Kidney (tissue), 14 donors: ENCODE data around the gene CHAMP1. TPM values are rescaled to one million over a fixed set of nuclear protein-coding genes. Genes with fewer than 3 reads are reported as not detected.

ENCODE experiments used
- DNase-seq, 5 donors: peaks; one replicate each; pipeline ENCODE4 v3.0.0-alpha.2; 2013 to 2020
- FAIRE-seq: peaks from 2 replicates; lab custom pipeline; 2012; peaks lifted over from hg19 to GRCh38; lab: Jason Lieb, UNC
- H3K27ac ChIP-seq, 2 donors: one replicate each; pipeline ENCODE4 v1.7.0; 2013; ENCODE audit warnings: low read depth in 2 of 2, low read length in 2 of 2, inconsistent platforms in 1 of 2
- H3K27me3 ChIP-seq: one replicate; pipeline ENCODE4 v1.7.1; 2013; ENCODE audit warnings: low read length, inconsistent platforms; ENCODE audit not compliant: control insufficient read depth, insufficient read depth
- H3K36me3 ChIP-seq, 3 donors: one replicate each; pipeline versions ENCODE4 v1.7.0 to v1.7.1; 2013; ENCODE audit warnings: low read length in 3 of 3, control low read depth in 1 of 3, inconsistent platforms in 1 of 3; ENCODE audit not compliant: insufficient read depth in 3 of 3, control insufficient read depth in 2 of 3
- H3K4me1 ChIP-seq, 3 donors: one replicate each; pipeline versions ENCODE4 v1.7.0 to v1.7.1; 2013; ENCODE audit warnings: low read length in 3 of 3, inconsistent platforms in 1 of 3, low read depth in 1 of 3; ENCODE audit not compliant: control insufficient read depth in 2 of 3, insufficient read depth in 2 of 3
- H3K4me3 ChIP-seq, 3 donors: one replicate each; pipeline versions ENCODE4 v1.7.0 to v1.8.1; 2013; ENCODE audit warnings: low read length in 3 of 3, control low read depth in 1 of 3, inconsistent platforms in 1 of 3
- H3K9ac ChIP-seq, 3 donors: one replicate each; pipeline versions ENCODE4 v1.7.0 to v1.7.1; 2013; ENCODE audit warnings: low read length in 3 of 3, control low read depth in 1 of 3, inconsistent platforms in 1 of 3
- H3K9me3 ChIP-seq, 3 donors: one replicate each; pipeline versions ENCODE4 v1.7.0 to v1.7.1; 2013; ENCODE audit warnings: low read length in 3 of 3, control low read depth in 1 of 3, inconsistent platforms in 1 of 3; ENCODE audit not compliant: control insufficient read depth in 2 of 3, insufficient read depth in 1 of 3
- CTCF ChIP-seq: IDR thresholded peaks from 3 replicates; pipeline ENCODE4 v1.5.1; 2012; ENCODE audit warnings: mild to moderate bottlenecking, moderate library complexity, borderline replicate concordance; ENCODE audit not compliant: insufficient read depth; ENCODE audit errors: extremely low read depth
- intact Hi-C: fragments of 100-400 bp; cut with DNase I; formaldehyde crosslinking; loops from one replicate; pipeline ENCODE4 v1.11.1; 2022
- polyA plus RNA-seq: library from polyadenylated mRNA; stranded (reverse); fragments of 350-450 nt; fragmentation: Illumina TruSeq; extraction: RNeasy Lipid Tissue Mini Kit (QIAGEN cat#74804); gene quantifications from one replicate; pipeline ENCODE4 v1.2.3, GENCODE V29; 2014; ENCODE audit warnings: low read depth, low replicate concordance; ENCODE audit not compliant: insufficient read depth
- total RNA-seq: library from RNA; stranded (reverse); fragmentation: NEBNext Ultra II Directional; extraction: Animal tissue kit (Norgen Biotek cat#: 25700); gene quantifications from one replicate; pipeline ENCODE4 v1.2.1, GENCODE V29; 2021
- donor health status: control.
- donor health status: control.
- donor health status: control.
- donor health status: control.
- donor health status: control.
- donor health status: DM: yes; HTN: yes; CAD: no.
- donor health status: Normal renal cell carcinoma (clear cell type).

CHAMP1 gene
- total and polyA plus RNA-seq, 2 donors from 2014 or later = 5.8 to 23.3 TPM

DNA sequence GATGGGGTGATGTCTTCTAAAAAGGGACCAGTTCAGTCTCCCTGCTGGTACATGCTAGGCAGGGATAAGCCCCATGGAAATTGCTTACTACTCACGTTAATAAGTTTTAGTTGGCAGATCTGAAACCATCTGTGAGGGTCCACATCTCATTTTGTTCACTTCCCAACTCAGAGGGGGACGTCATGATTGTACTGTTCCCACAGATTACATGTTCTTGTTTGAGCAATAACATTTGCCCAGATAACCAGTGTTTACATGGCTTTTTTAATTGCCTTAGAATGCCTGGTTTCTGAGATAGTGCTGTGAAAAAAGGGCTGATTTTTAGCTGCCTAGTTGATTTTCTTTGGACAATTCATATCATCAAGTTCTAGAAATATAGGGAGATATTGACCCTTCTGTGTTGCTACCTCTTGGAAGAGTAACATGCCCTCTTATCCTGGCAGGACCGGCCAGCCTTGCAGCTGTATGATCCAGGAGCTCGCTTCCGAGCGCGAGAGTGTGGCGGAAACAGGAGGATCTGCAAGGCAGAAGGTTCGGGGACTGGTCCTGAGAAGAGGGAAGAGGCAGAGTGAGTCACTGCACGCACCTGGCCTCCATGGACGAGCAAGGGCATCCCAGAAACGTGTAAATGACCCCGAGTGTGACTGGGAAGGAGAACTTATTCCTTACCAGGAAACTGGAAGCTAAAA is 9.8 kb upstream of the CHAMP1 start:
- no peak for FAIRE-seq
- H3K36me3 ChIP-seq = peaks cover 6 to 35% (median 24%) of the 10 kb centered on the region in 3 donors
- no peak overlapping the region for H3K27ac ChIP-seq

DNA sequence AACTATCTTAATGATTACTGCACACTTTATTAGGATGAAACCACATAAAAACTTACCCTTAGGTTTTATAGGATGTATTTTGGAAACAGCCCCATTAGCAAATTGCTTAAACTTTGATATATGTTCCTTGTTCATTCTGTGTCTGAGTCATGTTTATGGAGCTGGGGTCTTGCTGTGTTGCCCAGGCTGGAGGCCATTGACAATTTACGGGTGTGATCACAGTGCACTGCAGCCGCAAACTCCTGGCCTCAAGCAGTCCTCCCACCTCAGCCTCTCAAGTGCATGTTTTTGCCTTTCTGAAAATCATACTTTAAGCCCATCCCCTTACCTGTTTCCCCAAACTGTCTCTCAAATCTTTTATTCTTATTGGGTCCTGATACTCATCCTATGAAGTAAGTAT is 5.2 kb upstream of the CHAMP1 start:
- H3K27ac ChIP-seq = no peak overlapping the region
- no peak for TF ChIP-seq CTCF
- H3K4me3 ChIP-seq = no peak overlapping the region
- FAIRE-seq (no peak), DNase-seq (no peak)
- no peak overlapping the region for H3K9ac ChIP-seq
- no peaks in the 10 kb centered on the region for H3K9me3 ChIP-seq
- H3K4me1 ChIP-seq = no peaks in the 10 kb centered on the region
- peaks cover 6 to 15% (median 9%) of the 10 kb centered on the region in 3 donors for H3K36me3 ChIP-seq
- intact Hi-C loops = no loop called here
- H3K27me3 ChIP-seq = no peaks in the 10 kb centered on the region

More for the DNA sequence above, 9.8 kb upstream of the CHAMP1 start:
- no peaks in the 10 kb centered on the region for H3K27me3 ChIP-seq
- H3K4me3 ChIP-seq = no peak overlapping the region
- no peak for TF ChIP-seq CTCF
- no peak overlapping the region for H3K9ac ChIP-seq
- no peaks in the 10 kb centered on the region for H3K9me3 ChIP-seq
- DNase-seq = no peak
- no peaks in the 10 kb centered on the region for H3K4me1 ChIP-seq
- intact Hi-C loops = no loop called here

GRCh38 chr13:114309806-114310410 is 4.4 kb upstream of the CHAMP1 start:
- Histone ChIP-seq H3K27me3 (no peaks in the 10 kb centered on the region), H3K4me3 (no peak overlapping the region), H3K36me3 (peaks cover 3 to 8% (median 4%) of the 10 kb centered on the region in 3 donors), H3K9me3 (no peaks in the 10 kb centered on the region), H3K27ac (no peak overlapping the region), H3K4me1 (peaks cover 0 to under 1% (median 0%) of the 10 kb centered on the region in 3 donors), H3K9ac (no peak overlapping the region)
- peak in 2 of 5 donors; percentile 9 to 35 for DNase-seq
- intact Hi-C loops = no loop called here
- FAIRE-seq = no peak
- TF ChIP-seq CTCF = no peak
